Measurements from ENCODE around the gene DLAT.
"Not testable (repeated sequence)": the region's sequence is repeated elsewhere in the genome, so short reads cannot be mapped to it uniquely, and the experiment has no call there.

DLAT gene

DNA sequence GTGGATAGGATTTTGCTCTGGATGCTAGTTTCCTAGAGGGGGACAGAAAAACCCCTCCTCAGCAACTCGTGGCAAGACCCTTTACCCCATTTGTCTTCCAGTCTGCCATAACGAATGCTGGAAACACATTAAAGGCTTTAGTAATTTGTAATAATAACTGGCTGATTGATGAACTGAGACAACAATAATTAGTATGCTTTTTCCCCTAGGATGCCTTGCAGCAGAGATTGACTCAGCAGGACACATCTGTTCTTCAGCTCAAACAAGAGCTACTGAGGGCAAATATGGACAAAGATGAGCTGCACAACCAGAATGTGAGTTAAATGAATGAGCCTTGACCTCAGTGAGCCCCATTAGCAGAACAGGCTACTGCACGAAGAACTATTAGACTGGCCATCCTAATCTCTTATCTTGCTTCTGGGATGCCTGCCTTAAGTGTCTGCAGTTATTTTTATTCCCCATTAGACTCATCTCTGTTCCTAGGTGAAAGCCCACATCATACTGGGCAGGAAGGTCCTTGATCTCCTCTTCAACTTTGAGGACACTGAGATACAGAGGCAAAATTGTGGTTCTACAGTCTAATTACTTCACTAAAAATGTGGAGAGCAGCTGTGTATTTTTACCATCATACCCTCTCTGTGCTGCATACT, 32.9 kb upstream of the DLAT start:
- TF ChIP-seq ZNF274 (IDR thresholded peaks at IDR 0.05; ENCODE audit: low read depth, low read length): no peak
- H3K4me3 ChIP-seq (ENCODE audit: low read length): no peak overlapping the region

DNA sequence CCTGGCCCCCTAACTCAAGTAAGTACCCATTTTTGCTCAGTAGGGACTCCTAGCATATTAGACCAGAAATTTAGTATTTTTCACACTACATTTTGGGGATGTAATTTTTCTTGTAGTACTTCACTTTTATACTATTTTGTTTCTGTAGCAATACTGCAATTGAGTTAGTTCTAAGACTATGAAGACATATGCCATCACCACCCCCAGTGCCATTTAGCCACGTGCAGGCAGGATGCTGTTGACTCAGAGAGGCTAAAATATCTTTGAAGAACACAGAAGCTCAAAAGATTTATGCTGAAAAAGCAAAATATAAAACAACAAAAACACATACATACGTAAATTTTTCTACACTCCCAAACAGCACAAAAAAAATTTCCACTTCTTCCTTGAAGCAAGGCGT, 29.1 kb upstream of the DLAT start:
- no peak for TF ChIP-seq ZNF274 (IDR thresholded peaks at IDR 0.05; ENCODE audit: low read depth, low read length)

DNA sequence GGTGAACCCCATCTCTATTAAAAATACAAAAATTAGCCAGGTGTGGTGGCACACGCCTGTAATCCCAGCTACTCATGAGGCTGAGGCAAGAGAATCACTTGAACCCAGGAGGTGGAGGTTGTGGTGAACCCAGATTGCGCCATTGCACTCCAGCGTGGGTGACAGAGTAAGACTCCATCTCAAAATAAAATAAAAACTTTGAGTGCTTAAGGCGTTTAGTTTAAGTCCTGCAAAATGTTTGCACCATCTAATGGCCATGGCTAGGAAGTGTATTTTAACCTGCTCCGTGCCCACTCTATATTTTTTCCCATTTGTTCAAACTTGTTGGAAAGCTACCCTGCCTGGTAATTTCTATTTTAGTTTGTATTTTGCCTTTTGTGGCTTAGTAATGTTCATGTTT, 28.5 kb upstream of the DLAT start:
- H3K4me3 ChIP-seq (ENCODE audit: low read length): not testable (repeated sequence)

More for the DNA sequence above, 29.1 kb upstream of the DLAT start:
- no peak overlapping the region for H3K4me3 ChIP-seq (ENCODE audit: low read length)

- no peak for TF ChIP-seq ZNF274 (IDR thresholded peaks at IDR 0.05; ENCODE audit: low read depth, low read length)
- no peak overlapping the region for H3K4me3 ChIP-seq (ENCODE audit: low read length)
These were observed 26.1 kb upstream of the DLAT start for GRCh38 chr11:111999111-111999510.

GRCh38 chr11:112000703-112001102, 24.5 kb upstream of the DLAT start:
- no peak overlapping the region for H3K4me3 ChIP-seq (ENCODE audit: low read length)
- TF ChIP-seq ZNF274 (IDR thresholded peaks at IDR 0.05; ENCODE audit: low read depth, low read length): no peak

DNA sequence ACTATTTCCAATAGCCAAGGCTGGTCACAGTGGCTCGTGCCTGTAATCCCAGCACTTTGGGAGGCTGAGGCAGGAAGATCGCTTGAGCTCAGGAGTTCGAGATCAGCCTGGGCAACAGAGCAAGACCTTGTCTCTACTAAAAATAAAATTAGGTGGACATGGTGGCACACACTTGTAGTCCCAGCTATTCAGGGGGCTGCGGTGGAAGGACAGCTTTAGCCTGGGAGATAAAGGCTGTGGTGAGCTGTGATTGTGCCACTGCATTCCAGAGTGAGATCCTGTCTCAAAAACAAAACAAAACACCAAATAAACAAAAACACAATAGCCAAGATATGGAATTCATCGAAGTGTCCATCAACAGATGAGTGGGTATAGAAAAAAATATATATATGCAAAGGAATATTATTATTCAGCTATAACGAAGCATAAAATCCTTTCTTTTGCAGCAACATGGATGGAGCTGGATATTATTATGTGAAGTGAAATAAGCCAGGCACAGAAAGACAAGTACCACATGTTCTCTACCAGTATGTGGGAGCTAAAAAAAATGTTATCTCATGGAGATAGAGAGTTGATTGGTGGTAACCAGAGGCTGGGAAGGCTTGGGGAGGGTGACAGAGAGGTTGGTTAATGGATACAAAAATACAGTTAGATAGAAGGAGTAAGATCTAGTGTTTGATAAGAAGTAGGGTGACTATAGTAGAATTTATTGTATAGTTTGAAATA, 22.6 kb upstream of the DLAT start:
- H3K4me3 ChIP-seq (ENCODE audit: low read length): no peak overlapping the region
- TF ChIP-seq ZNF274 (IDR thresholded peaks at IDR 0.05; ENCODE audit: low read depth, low read length): no peak

DNA sequence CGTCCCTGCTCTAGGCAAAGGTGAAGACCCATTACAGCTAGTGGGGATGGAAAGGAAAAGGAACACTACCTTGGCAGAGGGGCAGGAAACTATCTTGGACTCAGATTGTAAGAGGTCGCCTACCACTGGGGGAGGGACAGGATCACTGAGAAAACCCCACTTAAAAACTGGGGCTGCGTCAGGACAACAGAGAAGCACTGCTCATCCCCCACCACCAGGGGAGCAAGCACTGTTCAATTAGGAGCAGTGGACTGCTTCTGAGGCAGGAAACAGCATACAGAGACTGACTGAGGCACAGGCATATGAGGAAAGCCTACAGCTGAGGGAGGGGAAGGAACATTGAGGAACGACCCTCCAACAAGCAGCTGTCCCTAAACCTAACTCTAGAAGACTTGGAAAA, 20.8 kb upstream of the DLAT start:
- no peak for TF ChIP-seq ZNF274 (IDR thresholded peaks at IDR 0.05; ENCODE audit: low read depth, low read length)
- no peak overlapping the region for H3K4me3 ChIP-seq (ENCODE audit: low read length)

DNA sequence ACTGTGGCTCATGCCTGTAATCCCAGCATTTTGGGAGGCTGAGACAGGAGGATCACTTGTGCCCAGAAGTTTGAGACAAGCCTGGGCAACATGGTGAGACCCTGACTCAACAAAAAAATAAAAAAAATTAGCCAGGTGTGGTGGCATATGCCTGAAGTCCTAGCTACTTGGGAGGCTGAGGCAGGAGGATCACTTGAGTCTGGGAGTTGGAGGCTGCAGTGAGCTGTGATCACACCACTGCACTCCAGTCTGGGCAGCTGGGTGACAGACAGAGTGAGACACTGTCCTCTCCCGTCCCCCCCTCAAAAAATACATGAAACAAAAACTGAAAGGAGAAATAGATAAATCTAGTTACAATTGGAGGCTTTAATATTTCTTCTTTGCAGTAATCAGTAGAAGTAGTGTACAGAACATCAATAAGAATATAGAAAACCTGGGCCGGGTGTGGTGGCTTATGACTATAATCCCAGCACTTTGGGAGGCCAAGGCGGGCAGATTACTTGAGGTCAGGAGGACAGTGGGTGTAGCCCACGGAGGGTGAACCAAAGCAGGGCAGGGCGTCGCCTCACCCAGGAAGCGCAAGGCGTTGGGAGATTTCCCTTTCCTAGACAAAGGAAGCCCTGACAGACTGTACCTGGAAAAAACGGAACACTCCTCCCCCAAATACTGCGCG, 19.6 kb upstream of the DLAT start:
- no peak for TF ChIP-seq ZNF274 (IDR thresholded peaks at IDR 0.05; ENCODE audit: low read depth, low read length)
- no peak overlapping the region for H3K4me3 ChIP-seq (ENCODE audit: low read length)

- H3K4me3 ChIP-seq (ENCODE audit: low read length): not testable (repeated sequence)
These were observed 19.1 kb upstream of the DLAT start for GRCh38 chr11:112006095-112006441.

- H3K4me3 ChIP-seq (ENCODE audit: low read length): not testable (repeated sequence)
These were observed 13.8 kb upstream of the DLAT start for GRCh38 chr11:112011451-112011850.

- H3K4me3 ChIP-seq (ENCODE audit: low read length): no peak overlapping the region
- no peak for TF ChIP-seq ZNF274 (IDR thresholded peaks at IDR 0.05; ENCODE audit: low read depth, low read length)
These were observed 12.3 kb upstream of the DLAT start for GRCh38 chr11:112012874-112013273.

GRCh38 chr11:112013497-112014164, 11.6 kb upstream of the DLAT start:
- no peak overlapping the region for H3K4me3 ChIP-seq (ENCODE audit: low read length)
- no peak for TF ChIP-seq ZNF274 (IDR thresholded peaks at IDR 0.05; ENCODE audit: low read depth, low read length)

DNA sequence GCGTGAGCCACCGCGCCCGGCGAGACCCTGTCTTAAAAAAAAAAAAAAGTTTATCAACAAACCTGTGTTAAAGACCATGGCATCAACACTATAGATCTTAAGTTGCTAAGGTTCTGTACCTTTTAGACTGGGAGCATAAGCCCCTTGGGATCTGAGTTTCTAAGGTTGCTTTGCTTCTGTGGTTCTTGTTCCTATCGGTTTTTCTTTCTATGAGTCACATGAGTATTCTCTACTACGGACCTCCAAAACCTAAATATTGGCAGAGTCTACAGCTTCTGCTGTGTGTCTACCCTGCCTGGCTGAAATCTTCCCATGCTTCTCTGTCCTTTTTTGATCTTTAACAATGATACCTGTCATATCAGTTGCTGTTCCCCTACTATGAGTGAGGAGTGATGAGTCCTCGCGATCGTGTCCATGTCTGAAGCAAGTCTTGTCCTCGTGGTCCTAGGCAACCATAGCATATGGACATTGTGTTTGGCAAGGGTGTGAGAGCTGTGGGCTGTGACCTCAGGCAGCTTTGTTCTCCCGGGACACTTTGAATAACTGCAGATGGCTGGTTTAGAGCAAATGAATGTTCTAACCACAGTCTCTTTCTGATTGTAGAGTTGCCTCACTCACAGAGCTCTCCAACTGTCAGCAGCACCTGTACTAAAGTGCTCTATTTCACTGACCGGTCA, 9.0 kb upstream of the DLAT start:
- TF ChIP-seq ZNF274 (IDR thresholded peaks at IDR 0.05; ENCODE audit: low read depth, low read length): no peak

DNA sequence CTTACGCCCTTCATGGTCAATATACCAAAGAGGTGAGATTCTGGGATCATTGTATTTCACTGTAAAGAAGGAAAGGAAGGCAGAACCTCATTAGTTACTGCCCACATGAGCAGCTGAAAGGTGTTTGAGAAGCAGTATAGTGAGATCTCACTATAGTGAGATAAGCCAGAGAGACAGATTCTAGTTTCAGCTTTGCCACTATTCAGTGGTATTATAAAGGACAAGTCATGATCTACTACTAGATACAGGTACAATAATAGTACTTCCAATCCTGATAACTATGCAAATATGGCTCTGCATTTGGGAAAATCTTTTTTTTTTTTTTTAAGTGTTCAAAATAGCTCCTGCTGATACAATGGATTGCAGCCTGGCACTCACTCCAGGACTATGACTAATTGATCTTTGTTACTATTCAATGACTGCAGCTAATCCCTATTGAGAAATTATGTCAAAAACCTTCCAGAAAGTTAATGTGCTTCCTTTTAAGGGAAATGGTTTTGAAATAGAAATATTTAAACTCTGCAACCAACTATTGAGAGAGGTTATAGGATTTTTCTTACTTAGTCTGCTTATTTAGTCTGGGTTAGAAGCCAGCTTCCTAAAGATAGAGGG, 8.3 kb upstream of the DLAT start:
- H3K4me3 ChIP-seq (ENCODE audit: low read length): peak overlapping the region; percentile 44; the same call in 1 of the 2 replicates
- no peak for TF ChIP-seq ZNF274 (IDR thresholded peaks at IDR 0.05; ENCODE audit: low read depth, low read length)

More for the DNA sequence above, 9.0 kb upstream of the DLAT start:
- peak overlapping the region; percentile 44; the same call in 1 of the 2 replicates for H3K4me3 ChIP-seq (ENCODE audit: low read length)
